ENCODE data around the gene HMMR.

GRCh38 chr5:163458778-163459385 is 1.6 kb upstream of the HMMR start:
- TF ChIP-seq CTCF (IDR thresholded peaks at IDR 0.05): no peak
- no peak for TF ChIP-seq EP300 (IDR thresholded peaks at IDR 0.05)
- no peak for TF ChIP-seq POLR2A (IDR thresholded peaks at IDR 0.05)
- TF ChIP-seq POLR2AphosphoS5 (IDR thresholded peaks at IDR 0.05): no peak

Measured in sigmoid colon (tissue), 4 donors.